Stimulated activated CD8-positive, alpha-beta memory T cell treated with anti-CD3 and anti-CD28 coated beads, Interleukin-12 subunit alpha, Interleukin-12 subunit beta, amount 100 ng/mL, for 1 hour (primary cell): ENCODE measurements around the gene EHMT2.

Source experiments
- DNase-seq: peaks from one replicate; pipeline ENCODE4 v3.0.0-alpha.2; 2020; ENCODE audit warnings: low read depth

The EHMT2 gene

GRCh38 chr6:31888276-31889258, 8.9 kb downstream of the EHMT2 start:
- DNase-seq = no peak

GRCh38 chr6:31887173-31888007, 10.1 kb downstream of the EHMT2 start:
- no peak for DNase-seq

- DNase-seq = no peak
Measured at GRCh38 chr6:31886541-31886991, 10.9 kb downstream of the EHMT2 start.

GRCh38 chr6:31884528-31885035, 12.9 kb downstream of the EHMT2 start:
- DNase-seq = no peak

GRCh38 chr6:31883676-31884075, 13.8 kb downstream of the EHMT2 start:
- no peak for DNase-seq

- DNase-seq = no peak
Measured at GRCh38 chr6:31882344-31882743, 15.2 kb downstream of the EHMT2 start.

GRCh38 chr6:31881136-31881859, 16.2 kb downstream of the EHMT2 start:
- no peak for DNase-seq

DNA sequence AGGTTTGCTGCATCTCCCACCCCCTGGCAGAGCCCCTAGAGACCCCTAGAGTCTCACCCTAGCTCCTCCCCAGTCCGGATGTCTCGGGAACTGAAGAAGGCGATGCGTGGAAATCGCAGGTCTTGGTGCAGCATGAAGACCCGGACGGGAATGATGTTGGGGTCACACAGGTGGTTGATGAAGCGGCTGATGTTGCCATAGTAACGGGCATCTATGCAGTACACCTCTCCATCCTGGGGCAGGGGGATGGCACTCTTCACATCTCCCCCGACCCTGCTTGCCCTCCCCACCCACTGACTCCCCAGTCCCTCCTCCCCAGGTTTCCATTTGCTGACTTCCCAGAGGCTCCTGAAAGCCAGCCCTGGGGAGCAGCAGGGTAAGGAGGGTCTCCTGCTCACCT, 16.9 kb downstream of the EHMT2 start:
- DNase-seq = no peak

DNA sequence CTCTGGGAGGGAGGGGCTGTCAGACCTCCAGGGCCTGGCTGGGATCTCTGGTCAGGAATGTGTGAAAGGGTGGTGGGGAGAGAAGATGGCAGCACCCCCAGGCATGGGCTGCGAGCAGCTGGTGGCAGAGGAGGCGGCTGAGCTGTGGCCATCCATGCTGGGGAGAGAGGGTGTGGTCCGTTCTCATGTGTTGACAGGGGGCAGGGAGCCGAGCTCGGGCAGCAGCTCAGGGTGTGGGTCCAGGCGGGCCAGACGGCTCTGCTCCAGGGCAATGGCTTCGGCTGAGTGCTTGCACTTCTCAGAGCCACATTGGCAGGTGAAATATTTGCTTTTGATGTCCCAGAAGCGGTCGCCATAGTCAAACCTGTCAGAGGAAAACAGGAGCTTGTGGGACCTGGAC, 17.6 kb downstream of the EHMT2 start:
- no peak for DNase-seq

GRCh38 chr6:31879143-31879542, 18.4 kb downstream of the EHMT2 start:
- DNase-seq = no peak

DNA sequence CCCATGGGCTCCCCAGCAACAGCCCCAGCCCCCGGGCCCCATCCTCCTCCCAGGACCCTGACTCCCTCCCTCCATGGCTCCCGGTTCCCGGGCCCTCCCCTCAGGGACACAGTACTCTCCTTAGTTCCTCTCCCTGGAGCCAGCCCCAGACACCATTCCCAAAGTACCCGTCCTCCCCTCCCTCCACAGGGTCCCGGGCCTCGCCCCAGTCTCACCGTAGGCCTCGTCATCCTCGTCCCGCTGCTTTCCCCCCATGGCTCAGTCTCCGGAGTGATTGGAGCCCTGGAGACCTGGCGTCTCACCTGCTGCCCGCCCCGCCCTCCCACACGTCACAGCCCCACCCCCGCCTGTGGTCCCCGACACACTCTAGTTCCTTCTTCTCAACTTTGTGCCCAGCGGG, 18.8 kb downstream of the EHMT2 start, which contains the start of gene SLC44A4:
Gene SLC44A4, minus strand, starts transcription at position 272 of the 400 bp plus-strand sequence. Its CDS starts 17 bp downstream, at position 255.
- no peak for DNase-seq

DNA sequence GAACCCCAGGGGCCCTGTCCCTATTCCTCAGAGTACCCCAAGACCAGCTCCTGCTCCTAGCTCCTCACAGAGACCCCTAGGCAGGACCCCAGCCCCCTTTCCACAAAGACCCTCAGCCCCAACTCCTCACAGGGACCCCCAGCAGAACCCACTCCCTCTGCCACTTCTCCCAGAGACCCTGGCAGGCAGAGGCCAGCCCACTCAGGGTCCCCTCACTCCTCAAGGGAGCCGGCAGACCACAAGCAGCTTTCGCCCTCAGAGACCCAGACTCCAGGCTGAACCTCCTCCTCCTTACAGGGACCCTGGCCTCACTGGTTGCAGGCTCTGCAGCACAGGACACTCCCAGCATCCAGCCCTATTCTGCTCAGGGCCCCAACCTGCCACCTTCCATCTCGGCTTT, 19.3 kb downstream of the EHMT2 start:
- no peak for DNase-seq

GRCh38 chr6:31877651-31878161, 19.8 kb downstream of the EHMT2 start:
- DNase-seq = no peak

DNA sequence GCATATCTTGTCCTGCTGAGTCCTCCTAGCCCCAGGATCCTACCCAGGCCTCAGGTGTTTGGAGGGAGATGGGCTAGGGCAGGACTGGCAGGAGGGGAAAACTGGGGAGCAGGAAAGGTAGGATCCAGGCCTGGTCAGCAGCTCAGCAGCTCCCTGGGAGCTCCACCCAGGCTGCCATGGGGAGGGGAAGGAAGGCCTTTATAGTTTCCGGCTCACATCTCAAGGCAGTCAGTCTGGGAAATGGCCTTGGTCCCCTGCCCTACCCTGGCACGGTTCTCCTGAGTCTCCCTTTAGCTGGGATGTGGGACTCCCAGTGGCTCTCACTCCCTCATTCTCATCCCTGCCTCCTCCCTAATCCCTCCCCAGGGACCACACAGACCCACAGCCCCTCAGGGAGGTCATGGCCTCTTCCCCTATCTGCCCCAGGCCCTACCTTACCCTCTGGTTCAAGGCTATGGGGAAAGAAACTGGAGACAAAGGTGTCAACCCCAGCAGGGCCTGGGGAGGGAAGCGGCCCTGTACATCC, 20.3 kb downstream of the EHMT2 start:
- no peak for DNase-seq

GRCh38 chr6:31876357-31876756, 21.1 kb downstream of the EHMT2 start:
- DNase-seq = no peak

- no peak for DNase-seq
Measured at GRCh38 chr6:31875877-31876276, 21.6 kb downstream of the EHMT2 start.

DNA sequence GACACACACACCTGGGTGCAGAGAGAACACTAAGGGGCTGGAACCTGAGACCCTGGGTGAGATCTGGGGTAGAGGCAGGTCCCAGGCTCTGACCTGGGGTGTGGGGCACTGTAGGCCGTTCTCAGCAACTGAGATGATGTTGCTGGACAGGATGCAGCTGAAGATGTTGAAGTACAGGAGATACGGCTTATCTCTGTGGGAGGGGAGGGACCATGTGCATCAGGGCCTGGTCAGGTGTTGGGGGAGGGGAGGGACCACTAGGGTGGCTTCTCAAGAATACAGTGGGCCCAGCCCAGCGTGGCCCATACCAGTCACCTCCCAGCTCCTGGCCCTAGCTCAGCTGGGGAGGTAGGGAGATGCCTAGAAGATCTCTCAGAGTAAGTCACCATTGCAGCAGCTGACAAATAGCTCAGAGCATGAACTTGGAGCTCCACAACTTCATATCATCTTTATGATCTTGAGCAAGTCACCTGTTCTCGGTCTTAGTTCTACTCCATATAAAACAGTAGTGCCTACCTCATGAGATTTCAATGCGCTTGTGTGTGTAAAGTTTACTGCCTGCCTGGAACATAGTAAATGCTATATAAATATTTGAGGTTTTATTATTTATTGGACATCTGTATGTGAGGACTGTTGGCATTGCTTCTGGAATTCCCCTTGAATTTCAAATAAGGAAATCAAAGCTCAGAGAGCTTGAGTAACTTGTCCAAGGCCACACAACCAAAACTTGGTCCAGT, 22.5 kb downstream of the EHMT2 start:
- no peak for DNase-seq

DNA sequence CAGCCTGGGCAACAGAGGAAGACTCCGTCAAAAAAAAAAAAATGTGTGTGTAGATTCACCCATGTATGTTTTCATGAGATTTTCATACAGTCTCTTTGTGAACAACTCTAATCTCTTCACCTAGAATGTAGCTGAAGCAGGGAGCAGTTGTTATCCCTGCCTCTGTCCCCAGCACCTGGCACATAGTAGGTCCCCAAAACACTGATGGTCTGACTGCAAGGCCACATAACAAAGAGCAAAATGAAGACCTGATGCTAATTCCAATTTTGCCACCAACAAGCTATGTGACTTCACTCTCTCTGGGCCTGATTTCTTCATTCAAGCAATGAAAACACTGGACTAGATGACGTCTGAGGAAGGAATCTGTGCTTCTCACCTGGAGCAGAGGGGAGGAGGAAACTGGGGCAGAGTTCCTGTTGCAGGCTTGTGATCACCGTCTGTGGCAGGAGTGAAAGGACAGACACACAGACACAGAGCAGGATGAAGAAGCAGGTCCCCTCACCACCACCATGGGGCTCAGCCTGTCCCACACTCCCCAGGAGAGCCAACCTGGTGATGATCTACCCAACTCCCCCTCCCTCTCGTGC, 23.3 kb downstream of the EHMT2 start:
- no peak for DNase-seq

DNA sequence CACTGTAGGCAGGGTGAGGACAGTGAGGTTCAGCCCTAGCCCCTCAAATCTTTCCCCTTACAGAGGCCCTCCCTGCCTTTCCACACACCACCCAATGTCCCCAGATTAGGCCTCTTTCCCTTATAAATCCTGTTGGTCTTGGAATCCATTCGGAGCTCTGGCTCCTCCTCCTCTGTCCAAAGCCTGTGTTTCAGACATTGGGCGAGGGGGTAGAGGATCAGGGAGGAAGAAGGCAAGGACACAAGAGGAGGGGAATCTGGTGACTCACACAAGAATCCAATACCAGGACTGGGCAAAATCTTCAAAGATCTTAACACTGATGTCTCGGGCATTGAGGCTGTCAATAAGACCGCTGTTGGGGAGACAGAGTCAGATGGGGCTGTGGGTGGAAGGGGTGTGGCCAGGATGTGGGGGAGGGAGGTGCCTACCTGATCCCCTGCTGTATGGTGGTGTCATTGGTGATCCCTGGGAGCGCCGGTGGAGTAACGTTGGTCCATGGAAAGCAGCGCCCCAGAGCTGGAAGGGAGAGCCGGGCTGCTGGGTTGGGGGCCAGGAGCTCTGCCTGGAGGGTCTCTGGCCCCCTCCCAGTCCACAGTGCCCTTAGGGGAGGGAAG, 26.3 kb downstream of the EHMT2 start:
- DNase-seq = no peak
